Measurements from ENCODE around the gene RAVER2.

RAVER2 gene

GRCh38 chr1:64715186-64715585 is 29.7 kb upstream of the RAVER2 start:
- no peaks in the 10 kb centered on the region for H3K9me3 ChIP-seq (ENCODE audit: low read length)
- TF ChIP-seq EZH2 (IDR thresholded peaks at IDR 0.05; ENCODE audit: borderline replicate concordance, low read length), result no peak
- no peak for TF ChIP-seq CTCF (IDR thresholded peaks at IDR 0.05; ENCODE audit: low read length)
- no peak overlapping the region for H3K27ac ChIP-seq (ENCODE audit: low read depth, low read length, poor library complexity, severe bottlenecking)

GRCh38 chr1:64721135-64721534 is 23.7 kb upstream of the RAVER2 start:
- Histone ChIP-seq H3K27me3 (ENCODE audit: insufficient read depth, low read length) (no peaks in the 10 kb centered on the region; the same call in 1 of the 2 replicates), H3K9me2 (ENCODE audit: low read depth, low read length) (no peaks in the 10 kb centered on the region), H3K9ac (ENCODE audit: low read length) (no peak overlapping the region), H3K4me2 (ENCODE audit: low read length) (no peak overlapping the region), H4K20me1 (ENCODE audit: insufficient read depth, low read length) (no peaks in the 10 kb centered on the region), H2AFZ (ENCODE audit: low read length) (no peak overlapping the region), H3K9me3 (ENCODE audit: low read length) (no peaks in the 10 kb centered on the region), H3F3A (ENCODE audit: insufficient read depth, low read length) (no peaks in the 10 kb centered on the region), H3K79me2 (ENCODE audit: insufficient read depth, low read length) (no peaks in the 10 kb centered on the region), H3K4me3 (ENCODE audit: low read depth, low read length, poor library complexity, severe bottlenecking) (no peak overlapping the region), H3K36me3 (ENCODE audit: insufficient read depth, low read length) (no peaks in the 10 kb centered on the region), H3K27ac (ENCODE audit: low read depth, low read length, poor library complexity, severe bottlenecking) (no peak overlapping the region), H3K4me1 (ENCODE audit: insufficient read depth, low read length, severe bottlenecking) (no peaks in the 10 kb centered on the region)
- TF ChIP-seq CTCF (IDR thresholded peaks at IDR 0.05; ENCODE audit: low read length) (no peak), EZH2 (IDR thresholded peaks at IDR 0.05; ENCODE audit: borderline replicate concordance, low read length) (no peak)

More at GRCh38 chr1:64715186-64715585, 29.7 kb upstream of the RAVER2 start:
- H3K9ac ChIP-seq (ENCODE audit: low read length), result no peak overlapping the region
- H3K27me3 ChIP-seq (ENCODE audit: insufficient read depth, low read length), result no peaks in the 10 kb centered on the region
- H3K36me3 ChIP-seq (ENCODE audit: insufficient read depth, low read length), result no peaks in the 10 kb centered on the region
- H3K79me2 ChIP-seq (ENCODE audit: insufficient read depth, low read length), result no peaks in the 10 kb centered on the region
- no peaks in the 10 kb centered on the region for H3K4me1 ChIP-seq (ENCODE audit: insufficient read depth, low read length, severe bottlenecking)
- H3K9me2 ChIP-seq (ENCODE audit: low read depth, low read length), result no peaks in the 10 kb centered on the region
- H3K4me2 ChIP-seq (ENCODE audit: low read length), result no peak overlapping the region
- no peaks in the 10 kb centered on the region for H4K20me1 ChIP-seq (ENCODE audit: insufficient read depth, low read length)
- no peak overlapping the region for H3K4me3 ChIP-seq (ENCODE audit: low read depth, low read length, poor library complexity, severe bottlenecking)
- H2AFZ ChIP-seq (ENCODE audit: low read length), result no peak overlapping the region
- H3F3A ChIP-seq (ENCODE audit: insufficient read depth, low read length), result no peaks in the 10 kb centered on the region

- no peaks in the 10 kb centered on the region for H3F3A ChIP-seq (ENCODE audit: insufficient read depth, low read length)
- H3K27ac ChIP-seq (ENCODE audit: low read depth, low read length, poor library complexity, severe bottlenecking), result no peak overlapping the region
- H3K4me1 ChIP-seq (ENCODE audit: insufficient read depth, low read length, severe bottlenecking), result no peaks in the 10 kb centered on the region
- no peaks in the 10 kb centered on the region for H4K20me1 ChIP-seq (ENCODE audit: insufficient read depth, low read length)
- no peak overlapping the region for H3K9ac ChIP-seq (ENCODE audit: low read length)
- H2AFZ ChIP-seq (ENCODE audit: low read length), result no peak overlapping the region
- no peaks in the 10 kb centered on the region for H3K9me3 ChIP-seq (ENCODE audit: low read length)
- H3K9me2 ChIP-seq (ENCODE audit: low read depth, low read length), result no peaks in the 10 kb centered on the region
- no peak overlapping the region for H3K4me2 ChIP-seq (ENCODE audit: low read length)
- no peaks in the 10 kb centered on the region; the same call in 1 of the 2 replicates for H3K27me3 ChIP-seq (ENCODE audit: insufficient read depth, low read length)
- H3K79me2 ChIP-seq (ENCODE audit: insufficient read depth, low read length), result no peaks in the 10 kb centered on the region
- H3K4me3 ChIP-seq (ENCODE audit: low read depth, low read length, poor library complexity, severe bottlenecking), result no peak overlapping the region
- TF ChIP-seq CTCF (IDR thresholded peaks at IDR 0.05; ENCODE audit: low read length), result no peak
- no peak for TF ChIP-seq EZH2 (IDR thresholded peaks at IDR 0.05; ENCODE audit: borderline replicate concordance, low read length)
- no peaks in the 10 kb centered on the region for H3K36me3 ChIP-seq (ENCODE audit: insufficient read depth, low read length)
These were observed 23.2 kb upstream of the RAVER2 start for GRCh38 chr1:64721576-64722145.

Data from OCI-LY1 (cell line).